ENCODE results near the gene RPP30.

GRCh38 chr10:90885176-90885575 is 13.4 kb downstream of the RPP30 start:
- TF ChIP-seq ZFX (CRISPR knock-in tag; IDR thresholded peaks at IDR 0.05) (no peak), SRF (CRISPR knock-in tag; IDR thresholded peaks at IDR 0.05) (no peak), ZNF431 (CRISPR knock-in tag; IDR thresholded peaks at IDR 0.05) (no peak), STAG1 (CRISPR knock-in tag; IDR thresholded peaks at IDR 0.05; ENCODE audit: borderline replicate concordance) (no peak), JUNB (CRISPR knock-in tag; conservative IDR thresholded peaks at IDR 0.05) (no peak), ATF7 (IDR thresholded peaks at IDR 0.05) (no peak), GTF2F1 (IDR thresholded peaks at IDR 0.05; ENCODE audit: low read depth, low read length) (no peak), HCFC1 (IDR thresholded peaks at IDR 0.05; ENCODE audit: low read depth, low read length) (no peak), MAZ (CRISPR knock-in tag; conservative IDR thresholded peaks at IDR 0.05 in 1 of 2, IDR thresholded peaks at IDR 0.05 in 1 of 2) (no peak), CREB1 (IDR thresholded peaks at IDR 0.05) (no peak), CREB1 (CRISPR knock-in tag; IDR thresholded peaks at IDR 0.05) (no peak), ZFP36 (IDR thresholded peaks at IDR 0.05; ENCODE audit: low read depth, low read length, partially characterized antibody) (no peak)
- TF ChIP-seq, protein P1, sequence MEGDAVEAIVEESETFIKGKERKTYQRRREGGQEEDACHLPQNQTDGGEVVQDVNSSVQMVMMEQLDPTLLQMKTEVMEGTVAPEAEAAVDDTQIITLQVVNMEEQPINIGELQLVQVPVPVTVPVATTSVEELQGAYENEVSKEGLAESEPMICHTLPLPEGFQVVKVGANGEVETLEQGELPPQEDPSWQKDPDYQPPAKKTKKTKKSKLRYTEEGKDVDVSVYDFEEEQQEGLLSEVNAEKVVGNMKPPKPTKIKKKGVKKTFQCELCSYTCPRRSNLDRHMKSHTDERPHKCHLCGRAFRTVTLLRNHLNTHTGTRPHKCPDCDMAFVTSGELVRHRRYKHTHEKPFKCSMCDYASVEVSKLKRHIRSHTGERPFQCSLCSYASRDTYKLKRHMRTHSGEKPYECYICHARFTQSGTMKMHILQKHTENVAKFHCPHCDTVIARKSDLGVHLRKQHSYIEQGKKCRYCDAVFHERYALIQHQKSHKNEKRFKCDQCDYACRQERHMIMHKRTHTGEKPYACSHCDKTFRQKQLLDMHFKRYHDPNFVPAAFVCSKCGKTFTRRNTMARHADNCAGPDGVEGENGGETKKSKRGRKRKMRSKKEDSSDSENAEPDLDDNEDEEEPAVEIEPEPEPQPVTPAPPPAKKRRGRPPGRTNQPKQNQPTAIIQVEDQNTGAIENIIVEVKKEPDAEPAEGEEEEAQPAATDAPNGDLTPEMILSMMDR (IDR thresholded peaks at IDR 0.05 in 2 of 3, conservative IDR thresholded peaks at IDR 0.05 in 1 of 3; ENCODE audit: insufficient read depth in 2 of 3, low read depth in 1 of 3, low read length in 3 of 3) = no peak
- TF ChIP-seq, protein P2, sequence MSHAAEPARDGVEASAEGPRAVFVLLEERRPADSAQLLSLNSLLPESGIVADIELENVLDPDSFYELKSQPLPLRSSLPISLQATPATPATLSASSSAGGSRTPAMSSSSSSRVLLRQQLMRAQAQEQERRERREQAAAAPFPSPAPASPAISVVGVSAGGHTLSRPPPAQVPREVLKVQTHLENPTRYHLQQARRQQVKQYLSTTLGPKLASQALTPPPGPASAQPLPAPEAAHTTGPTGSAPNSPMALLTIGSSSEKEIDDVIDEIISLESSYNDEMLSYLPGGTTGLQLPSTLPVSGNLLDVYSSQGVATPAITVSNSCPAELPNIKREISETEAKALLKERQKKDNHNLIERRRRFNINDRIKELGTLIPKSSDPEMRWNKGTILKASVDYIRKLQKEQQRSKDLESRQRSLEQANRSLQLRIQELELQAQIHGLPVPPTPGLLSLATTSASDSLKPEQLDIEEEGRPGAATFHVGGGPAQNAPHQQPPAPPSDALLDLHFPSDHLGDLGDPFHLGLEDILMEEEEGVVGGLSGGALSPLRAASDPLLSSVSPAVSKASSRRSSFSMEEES (CRISPR knock-in tag; IDR thresholded peaks at IDR 0.05) = no peak
- TF ChIP-seq, protein P3, sequence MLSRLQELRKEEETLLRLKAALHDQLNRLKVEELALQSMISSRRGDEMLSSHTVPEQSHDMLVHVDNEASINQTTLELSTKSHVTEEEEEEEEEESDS (CRISPR knock-in tag; IDR thresholded peaks at IDR 0.05) = no peak

Measured in K562 (cell line).